ENCODE data around the gene CWC27.
A peak's percentile ranks its signal among the peaks of the same experiment; 100 is the strongest.
"Not testable (repeated sequence)": the region's sequence is repeated elsewhere in the genome, so short reads cannot be mapped to it uniquely, and the experiment has no call there.

The CWC27 gene

DNA sequence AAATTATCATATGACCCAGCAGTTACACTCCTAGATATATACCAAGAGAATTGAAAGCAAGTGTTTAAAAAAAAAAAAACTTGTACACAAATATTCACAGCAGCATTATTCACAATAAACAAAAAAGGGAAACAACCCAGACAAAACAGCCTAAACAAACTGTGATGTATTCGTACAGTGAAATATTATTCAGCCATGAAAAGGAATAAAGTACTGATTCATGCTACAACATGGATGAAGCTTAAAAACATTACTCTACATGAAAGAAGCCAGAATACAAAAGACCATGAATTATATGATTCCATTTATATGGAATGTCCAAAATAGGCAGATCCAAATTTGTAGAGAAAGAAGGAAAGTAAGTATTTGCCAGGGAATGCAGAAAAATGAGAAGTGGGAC, 161.1 kb downstream of the CWC27 start:
- FAIRE-seq, result no peak

- FAIRE-seq, result no peak
Observed at GRCh38 chr5:64930672-64931318, 162.1 kb downstream of the CWC27 start.

DNA sequence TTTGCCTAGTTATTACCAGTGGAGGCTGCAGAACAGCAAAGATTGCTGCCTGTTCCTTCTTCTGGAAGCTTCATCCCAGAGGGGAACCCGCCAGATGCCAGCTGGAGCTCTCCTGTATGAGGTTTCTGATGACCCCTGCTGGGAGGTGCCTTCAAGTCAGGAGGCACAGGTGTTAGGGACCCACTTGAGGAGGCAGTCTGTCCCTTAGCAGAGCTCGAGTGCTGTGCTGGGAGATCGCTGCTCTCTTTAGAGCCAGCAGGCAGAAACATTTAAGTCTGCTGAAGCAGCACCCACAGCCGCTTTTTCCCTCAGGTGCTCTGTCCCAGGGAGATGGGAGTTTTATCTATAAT, 170.7 kb downstream of the CWC27 start:
- not testable (repeated sequence) for FAIRE-seq

DNA sequence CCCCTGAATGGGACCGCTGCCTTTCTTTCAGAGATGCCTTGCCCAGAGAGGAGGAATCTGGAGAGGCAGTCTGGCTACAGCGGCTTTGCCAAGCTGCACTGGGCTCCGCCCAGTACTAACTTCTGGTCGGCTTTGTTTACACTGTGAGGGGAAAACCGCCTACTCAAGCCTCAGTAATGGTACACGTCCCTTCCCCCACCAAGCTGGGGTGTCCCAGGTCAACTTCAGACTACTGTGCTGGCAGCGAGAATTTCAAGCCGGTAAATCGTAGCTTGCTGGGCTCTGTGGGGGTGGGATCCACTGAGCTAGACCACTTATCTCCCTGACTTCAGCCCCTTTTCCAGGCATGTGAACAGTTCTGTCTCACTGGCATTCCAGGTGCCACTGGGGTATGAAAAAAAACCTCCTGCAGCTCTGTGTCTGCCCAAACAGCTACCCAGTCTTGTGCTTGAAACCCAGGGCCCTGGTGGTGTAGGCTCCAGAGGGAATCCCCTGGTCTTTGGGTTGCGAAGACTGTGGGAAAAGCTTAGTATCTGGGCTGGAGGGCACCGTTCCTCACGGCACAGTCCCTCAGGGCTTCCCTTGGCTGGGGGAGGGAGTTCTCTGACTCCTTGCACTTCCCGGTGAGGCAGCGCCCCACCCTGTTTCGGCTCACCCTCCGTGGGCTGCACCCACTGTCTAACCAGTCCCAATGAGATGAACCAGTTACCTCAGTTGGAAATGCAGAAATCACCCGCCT, 171.2 kb downstream of the CWC27 start:
- no peak for FAIRE-seq

- FAIRE-seq, result no peak
Observed at GRCh38 chr5:64942460-64942859, 173.7 kb downstream of the CWC27 start.

DNA sequence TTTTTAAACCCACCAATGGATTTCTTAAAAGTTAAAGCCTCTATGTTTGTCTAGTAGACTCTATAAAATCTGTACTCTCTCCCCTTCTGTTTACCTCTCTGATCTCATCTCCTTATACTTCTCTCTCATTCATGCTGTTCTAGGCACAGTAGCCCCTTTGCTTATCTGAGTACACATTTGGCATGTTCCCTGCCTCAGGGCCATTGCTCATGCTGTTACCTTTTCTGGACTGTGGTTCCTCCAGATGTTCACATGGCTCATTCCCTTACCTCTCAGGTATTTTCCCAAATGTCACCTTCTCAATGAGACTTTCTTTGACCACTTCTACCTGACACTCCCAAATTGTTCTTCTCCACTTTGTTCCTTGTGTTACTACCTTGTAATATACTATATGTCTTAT, 176.1 kb downstream of the CWC27 start:
- no peak for FAIRE-seq

GRCh38 chr5:64947031-64947430, 178.3 kb downstream of the CWC27 start:
- no peak for FAIRE-seq

- no peak for FAIRE-seq
Observed at GRCh38 chr5:64947801-64948200, 179.1 kb downstream of the CWC27 start.

GRCh38 chr5:64949331-64949730, 180.6 kb downstream of the CWC27 start:
- no peak for FAIRE-seq

- FAIRE-seq, result no peak
Observed at GRCh38 chr5:64952951-64953673, 184.4 kb downstream of the CWC27 start.

- no peak for FAIRE-seq
Observed at GRCh38 chr5:64954518-64954917, 185.8 kb downstream of the CWC27 start.

- FAIRE-seq, result peak; percentile 99
Observed at GRCh38 chr5:64958757-64959391, 190.1 kb downstream of the CWC27 start.

GRCh38 chr5:64963278-64963677, 194.5 kb downstream of the CWC27 start:
- no peak for FAIRE-seq

- FAIRE-seq, result no peak
Observed at GRCh38 chr5:64968591-64969110, 199.9 kb downstream of the CWC27 start.

DNA sequence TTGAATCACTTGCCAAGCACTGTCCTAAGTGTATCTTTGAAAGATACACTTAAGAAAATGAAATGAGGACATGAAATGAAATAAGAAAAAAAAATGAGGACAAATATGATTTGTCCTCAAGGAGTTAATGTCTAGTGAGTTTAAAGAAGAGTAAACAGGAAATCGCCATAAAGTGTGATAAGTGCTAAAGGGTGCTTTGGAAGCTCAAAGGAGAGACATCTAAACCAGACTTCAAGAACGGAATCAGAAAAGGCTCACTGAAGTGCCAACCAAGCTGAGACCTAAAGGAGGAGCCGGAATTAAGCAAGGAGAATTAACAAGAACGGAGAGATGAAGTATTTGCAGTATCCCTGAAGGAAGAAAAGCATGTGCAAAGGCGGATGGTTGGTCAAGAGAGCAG, 200.8 kb downstream of the CWC27 start:
- FAIRE-seq, result no peak

GRCh38 chr5:64971513-64971912, 202.8 kb downstream of the CWC27 start:
- no peak for FAIRE-seq

DNA sequence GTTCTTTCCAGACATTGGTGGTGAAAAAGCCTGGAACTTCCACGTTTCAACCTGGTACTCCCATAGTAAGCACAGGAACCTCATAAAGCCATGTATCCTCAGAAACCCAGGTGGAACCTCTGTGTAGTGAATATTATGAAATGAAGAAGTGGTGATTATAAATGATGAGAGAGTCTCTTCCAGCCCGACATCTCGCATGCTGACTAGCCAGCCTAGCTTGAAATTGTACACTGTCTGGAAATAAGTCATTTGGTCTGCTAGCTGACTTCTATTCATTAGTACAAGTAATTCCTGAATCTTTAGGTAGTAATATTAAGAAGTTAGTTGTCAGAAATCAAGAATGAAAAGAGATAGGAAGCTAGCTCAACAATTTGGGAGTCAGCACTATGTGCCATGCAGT, 203.3 kb downstream of the CWC27 start:
- no peak for FAIRE-seq

DNA sequence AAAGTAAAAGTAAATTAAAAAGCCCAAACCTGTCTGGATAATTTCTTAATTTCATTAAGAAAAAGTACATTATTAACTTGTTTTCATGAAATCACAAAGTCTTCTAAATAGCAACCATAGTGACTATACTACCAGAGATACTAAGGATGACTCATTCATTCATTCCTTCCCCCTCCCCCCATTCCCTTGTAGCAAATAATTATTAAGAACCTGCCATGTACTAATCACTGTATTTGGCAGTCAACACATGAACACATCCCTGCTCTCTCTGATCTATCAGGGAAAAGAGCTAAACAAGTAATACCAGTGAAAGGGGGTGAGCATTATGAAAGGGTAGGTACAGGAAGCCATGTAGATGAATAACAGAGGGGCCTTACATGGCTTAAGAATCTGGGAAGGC, 203.9 kb downstream of the CWC27 start:
- no peak for FAIRE-seq

- no peak for FAIRE-seq
Observed at GRCh38 chr5:64973215-64973614, 204.5 kb downstream of the CWC27 start.

- no peak for FAIRE-seq
Observed at GRCh38 chr5:64977779-64978178, 209.0 kb downstream of the CWC27 start.

GRCh38 chr5:64978546-64978945, 209.8 kb downstream of the CWC27 start:
- no peak for FAIRE-seq

DNA sequence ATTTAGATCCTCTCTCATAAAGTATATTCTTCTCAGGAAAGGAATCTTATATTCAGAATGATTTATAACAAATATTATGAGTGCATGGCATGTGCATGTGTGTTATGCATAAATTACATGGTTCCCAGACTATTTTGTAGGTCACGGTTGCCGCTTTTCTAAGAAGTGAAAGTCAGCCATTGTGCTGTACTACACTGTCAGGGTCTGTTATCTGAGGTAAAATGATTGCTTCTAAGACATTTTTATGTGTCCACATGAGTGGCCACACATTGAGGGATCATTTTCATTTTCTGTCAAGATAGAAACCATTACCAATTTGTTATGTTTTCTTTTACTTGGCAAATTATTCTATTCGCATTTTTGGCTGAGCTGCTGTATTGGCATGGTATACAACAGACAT, 210.8 kb downstream of the CWC27 start:
- no peak for FAIRE-seq

- FAIRE-seq, result no peak
Observed at GRCh38 chr5:64980176-64980575, 211.4 kb downstream of the CWC27 start.

Measured in islet of Langerhans (tissue), 1 donor.